Esophagus (tissue), 2 donors: ENCODE data around the gene EHD2. TPM values are rescaled to one million over a fixed set of nuclear protein-coding genes. Genes with fewer than 3 reads are reported as not detected.
A peak's percentile ranks its signal among the peaks of the same experiment; 100 is the strongest.
"Not testable (repeated sequence)": the region's sequence is repeated elsewhere in the genome, so short reads cannot be mapped to it uniquely, and the experiment has no call there.

Experiments used
- H3K27ac ChIP-seq, 2 donors: one replicate each; pipeline ENCODE4 v1.5.1; 2013; ENCODE audit warnings: low read depth in 2 of 2, mild to moderate bottlenecking in 2 of 2, inconsistent platforms in 1 of 2, low read length in 1 of 2, moderate library complexity in 1 of 2
- H3K27me3 ChIP-seq, 2 donors: one replicate each; pipeline ENCODE4 v1.6.1; 2013; ENCODE audit warnings: low read length in 2 of 2, control low read depth in 1 of 2, mild to moderate bottlenecking in 1 of 2; ENCODE audit not compliant: insufficient read depth in 2 of 2, control insufficient read depth in 1 of 2
- H3K36me3 ChIP-seq, 2 donors: one replicate each; pipeline ENCODE4 v1.6.1; 2013; ENCODE audit warnings: low read length in 1 of 2; ENCODE audit not compliant: control insufficient read depth in 2 of 2, insufficient read depth in 2 of 2
- H3K4me1 ChIP-seq, 2 donors: one replicate each; pipeline ENCODE4 v1.6.1; 2013; ENCODE audit warnings: low read length in 1 of 2; ENCODE audit not compliant: control insufficient read depth in 2 of 2, insufficient read depth in 2 of 2
- H3K4me3 ChIP-seq, 2 donors: one replicate each; pipeline ENCODE4 v1.5.1; 2013; ENCODE audit warnings: low read length in 2 of 2, mild to moderate bottlenecking in 2 of 2, low read depth in 1 of 2, moderate library complexity in 1 of 2
- H3K9me3 ChIP-seq, 2 donors: one replicate each; pipeline ENCODE4 v1.6.1; 2013; ENCODE audit warnings: mild to moderate bottlenecking in 2 of 2, low read depth in 1 of 2, low read length in 1 of 2, moderate library complexity in 1 of 2; ENCODE audit not compliant: control insufficient read depth in 2 of 2, insufficient read depth in 1 of 2
- WGBS, 2 donors: extraction: QIAGEN DNeasy Blood & Tissue Kit; methylation state at CpG; one replicate each; pipeline ENCODE4 v1.1.7; 2013; 5-methylcytosine and 5-hydroxymethylcytosine counted together
- polyA plus RNA-seq, 2 donors: library from polyadenylated mRNA; stranded (reverse); fragments of 200-250 nt; gene quantifications; one replicate each; pipeline ENCODE4 v1.2.3, GENCODE V29; 2013
- donor health status: healthy with polysubstance abuse.
- donor health status: Bipolar disorder and iron deficiency.

The EHD2 gene
- polyA plus RNA-seq, 2 donors, result 22.4 to 27.4 TPM

DNA sequence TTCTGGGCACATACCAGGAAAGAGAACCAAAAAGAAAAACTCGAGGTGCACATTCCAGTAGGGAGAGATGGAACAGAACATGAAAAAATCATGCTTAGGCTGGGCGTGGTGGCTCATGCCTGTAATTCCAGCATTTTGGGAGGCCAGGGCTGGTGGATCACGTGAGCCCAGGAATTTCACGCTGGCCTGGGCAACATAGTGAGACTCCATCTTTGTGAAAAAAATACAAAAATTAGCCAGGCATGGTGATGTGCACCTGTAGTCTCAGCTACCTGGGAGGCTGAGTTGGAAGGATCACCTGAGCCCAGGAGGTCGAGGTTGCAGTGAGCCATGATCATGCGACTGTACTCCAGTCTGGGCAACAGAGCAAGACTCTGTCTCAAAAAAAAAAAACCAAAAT, 58.1 kb downstream of the EHD2 start:
- H3K36me3 ChIP-seq, H3K9me3 ChIP-seq, H3K27me3 ChIP-seq, H3K4me3 ChIP-seq, H3K27ac ChIP-seq, H3K4me1 ChIP-seq: not testable (repeated sequence)
- WGBS, 2 donors, result 82 to 85% methylated on average over 6 of the region's 6 CpGs

DNA sequence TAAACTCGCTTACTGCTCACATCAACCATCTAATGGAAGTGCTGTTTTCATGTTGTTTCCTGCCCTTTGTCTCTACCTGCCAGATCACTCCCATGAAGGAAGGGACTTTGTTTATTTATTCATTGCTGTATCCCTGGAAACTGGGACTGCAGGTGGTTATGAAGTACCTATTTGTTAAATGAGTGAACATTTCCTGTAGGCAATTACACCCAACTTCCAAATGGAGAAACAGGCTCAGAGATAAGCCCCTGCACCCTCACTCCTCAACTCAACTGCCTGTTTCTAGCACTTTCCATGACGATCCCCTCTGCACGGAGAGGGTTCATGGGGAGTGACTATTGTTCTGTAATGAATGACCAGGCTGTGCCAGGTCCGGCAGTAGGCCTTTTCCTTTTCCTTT, 63.3 kb downstream of the EHD2 start:
- H3K27ac ChIP-seq, result peak overlapping the region; percentile 50 to 51
- H3K4me3 ChIP-seq, result no peak overlapping the region
- peaks cover 0 to 2% of the 10 kb centered on the region in 2 donors for H3K9me3 ChIP-seq
- H3K27me3 ChIP-seq, result no peaks in the 10 kb centered on the region
- WGBS, 2 donors, result 35 to 36% methylated on average over 4 of the region's 4 CpGs
- peaks cover 0 to 11% of the 10 kb centered on the region in 2 donors for H3K36me3 ChIP-seq
- H3K4me1 ChIP-seq, result peaks cover 5 to 13% of the 10 kb centered on the region in 2 donors

DNA sequence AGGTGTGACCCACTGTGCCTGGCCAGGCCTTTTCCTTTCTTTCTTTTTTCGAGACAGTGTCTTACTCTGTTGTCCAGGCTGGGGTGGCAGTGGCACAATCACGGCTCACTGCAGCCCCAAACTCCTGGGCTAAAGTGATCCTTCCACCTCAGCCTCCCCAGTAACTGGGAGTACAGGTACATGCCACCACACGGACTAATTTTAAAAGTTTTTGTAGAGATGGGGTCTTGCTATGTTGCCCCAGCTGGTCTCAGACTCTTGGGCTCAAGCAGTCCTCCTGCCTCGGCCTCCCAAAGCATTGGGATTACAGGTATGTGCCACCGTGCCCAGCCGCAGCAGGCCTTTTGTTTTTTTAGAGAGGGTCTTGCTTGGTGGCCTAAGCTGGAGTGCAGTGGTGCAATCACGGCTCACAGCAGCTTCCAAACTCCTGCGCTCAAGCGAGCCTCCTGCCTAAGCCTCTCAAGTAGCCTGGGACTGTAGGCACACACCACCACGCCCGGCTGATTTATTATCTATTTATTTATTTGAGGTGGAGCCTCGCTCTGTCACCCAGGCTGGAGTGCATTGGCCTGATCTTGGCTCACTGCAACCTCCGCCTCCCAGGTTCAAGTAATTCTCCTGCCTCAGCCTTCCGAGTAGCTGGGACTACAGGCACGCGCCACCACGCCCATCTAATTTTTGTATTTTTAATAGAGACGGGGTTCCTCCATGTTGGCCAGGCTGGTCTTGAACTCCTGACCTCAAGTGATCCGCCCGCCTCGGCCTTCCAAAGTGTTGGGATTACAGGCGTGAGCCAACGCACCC, 64.2 kb downstream of the EHD2 start:
- H3K27me3 ChIP-seq, H3K9me3 ChIP-seq: not testable (repeated sequence)
- peak overlapping the region; percentile 91 to 98 for H3K27ac ChIP-seq
- peaks cover 0 to 18% of the 10 kb centered on the region in 2 donors for H3K36me3 ChIP-seq
- peaks cover 5 to 15% of the 10 kb centered on the region in 2 donors for H3K4me1 ChIP-seq
- peak overlapping the region; percentile 80 to 92 for H3K4me3 ChIP-seq
- 60% methylated on average over 23 of the region's 23 CpGs for WGBS, 2 donors

DNA sequence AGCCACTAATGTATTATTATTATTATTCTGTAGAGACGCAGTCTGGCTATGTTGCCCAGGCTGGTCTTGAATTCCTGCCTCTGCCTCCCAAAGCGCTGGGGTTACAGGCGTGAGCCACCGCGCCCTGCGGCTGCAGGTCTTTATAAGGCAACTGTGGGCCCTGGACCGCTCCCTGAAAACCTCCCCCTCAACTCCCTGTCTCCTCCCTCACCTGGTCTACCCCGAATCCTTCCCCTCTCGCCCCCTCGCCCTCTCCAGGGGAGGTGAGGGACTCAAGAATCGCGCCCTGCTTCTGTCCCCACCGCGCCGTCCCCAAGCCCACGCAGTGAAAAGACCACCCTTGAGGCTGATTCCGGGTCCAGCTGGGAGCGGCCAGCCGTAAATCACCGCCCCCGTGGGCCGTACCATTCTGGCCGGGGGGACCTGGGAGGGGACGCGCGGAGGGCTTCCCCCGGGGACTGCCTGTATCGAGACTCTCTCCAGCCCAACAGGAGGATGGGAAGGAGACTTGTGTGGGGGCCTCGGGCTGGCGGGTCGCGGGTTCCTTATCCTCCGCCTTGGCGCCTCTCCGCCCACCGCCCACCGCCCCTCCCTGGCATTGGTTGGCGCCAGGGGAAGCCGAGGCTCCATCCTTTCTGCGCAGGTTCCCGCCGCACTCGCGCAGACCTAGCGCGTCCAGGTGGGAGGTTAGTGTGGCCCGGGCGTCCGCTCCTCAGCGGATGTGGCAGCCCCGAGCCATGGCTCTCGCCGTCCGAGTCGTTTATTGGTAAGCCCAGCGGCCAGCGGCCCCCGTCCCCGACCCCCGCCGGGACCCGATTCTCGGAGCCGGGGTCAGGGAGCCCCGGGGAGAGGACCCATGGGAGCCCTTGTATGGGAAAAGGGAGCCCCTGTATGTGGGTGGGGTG, 65.1 kb downstream of the EHD2 start, which contains the start of gene SELENOW:
Gene SELENOW, plus strand, starts transcription at position 655 of the 905 bp plus-strand sequence. Its CDS starts 83 bp downstream, at position 738.
- Histone ChIP-seq H3K4me1 (peaks cover 5 to 15% of the 10 kb centered on the region in 2 donors), H3K9me3 (peaks cover 0 to 3% of the 10 kb centered on the region in 2 donors), H3K4me3 (peak within 1 kb of the TSS; percentile 80 to 92), H3K36me3 (peaks cover 0 to 18% of the 10 kb centered on the region in 2 donors), H3K27ac (peak within 1 kb of the TSS; percentile 91 to 98), H3K27me3 (no peaks in the 10 kb centered on the region)
- 1% methylated on average over 59 to 65 of the region's 65 CpGs for WGBS, 2 donors

DNA sequence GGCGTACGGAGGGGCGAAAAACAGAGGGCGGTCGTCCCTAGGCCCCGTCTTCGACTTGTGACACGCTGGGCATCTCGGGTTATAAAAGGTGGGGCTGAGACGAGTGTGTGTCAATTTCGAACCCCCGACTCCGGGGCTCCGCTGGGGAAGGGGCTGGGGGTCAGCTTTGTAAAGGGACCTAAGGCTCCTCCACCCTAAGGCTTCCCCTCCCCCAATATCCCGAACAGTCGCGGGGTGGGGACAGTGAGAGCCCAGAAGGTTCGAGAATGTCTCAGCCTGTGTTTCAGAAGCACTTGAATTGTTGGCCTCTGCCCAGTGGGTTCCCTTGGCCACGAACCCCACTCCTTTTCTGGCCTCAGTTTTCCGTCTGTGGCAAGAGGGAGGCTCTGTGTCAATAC, 65.7 kb downstream of the EHD2 start:
- peaks cover 0 to 22% of the 10 kb centered on the region in 2 donors for H3K36me3 ChIP-seq
- H3K27ac ChIP-seq, result peak overlapping the region; percentile 91 to 98
- H3K4me3 ChIP-seq, result peak overlapping the region; percentile 80 to 92
- peaks cover 0 to 3% of the 10 kb centered on the region in 2 donors for H3K9me3 ChIP-seq
- peaks cover 5 to 15% of the 10 kb centered on the region in 2 donors for H3K4me1 ChIP-seq
- WGBS, 2 donors, result 0 to 1% methylated on average over 20 of the region's 20 CpGs
- no peaks in the 10 kb centered on the region for H3K27me3 ChIP-seq

DNA sequence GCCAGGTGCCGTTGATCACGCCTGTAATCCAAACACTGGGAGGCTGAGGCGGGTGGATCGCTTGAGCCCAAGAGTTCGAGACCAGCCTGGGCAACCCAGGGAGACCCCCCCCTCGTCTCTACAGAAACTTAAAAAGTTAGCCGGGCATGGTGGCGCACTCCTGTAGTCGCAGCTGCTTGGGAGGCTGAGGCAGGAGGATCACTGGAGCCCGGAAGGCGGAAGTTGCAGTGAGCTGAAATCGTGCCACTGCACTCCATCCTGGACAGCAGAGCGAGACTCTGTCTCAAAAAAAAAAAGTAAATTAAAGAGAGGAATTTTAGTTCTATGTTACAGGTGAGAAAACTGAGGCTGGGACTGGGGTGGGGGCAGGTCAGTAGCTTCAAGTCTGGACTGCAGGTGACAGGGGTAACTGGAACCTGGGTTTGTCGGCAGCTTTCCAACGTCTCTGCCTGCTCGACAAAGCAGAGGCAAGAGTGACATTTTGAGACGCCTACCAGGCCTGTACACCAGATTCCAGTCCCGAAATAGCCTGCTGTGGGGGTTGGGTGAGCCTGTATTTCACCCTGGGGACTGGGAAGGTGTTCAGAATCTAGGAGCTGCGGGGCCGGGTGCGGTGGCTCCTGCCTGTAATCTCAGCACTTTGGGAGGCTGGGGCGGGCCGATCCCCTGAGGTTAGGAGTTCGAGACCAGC, 66.4 kb downstream of the EHD2 start:
- Histone ChIP-seq H3K9me3 (peaks cover 0 to 3% of the 10 kb centered on the region in 2 donors), H3K36me3 (peaks cover 3 to 27% of the 10 kb centered on the region in 2 donors), H3K27me3 (no peaks in the 10 kb centered on the region), H3K27ac (peak overlapping the region; percentile 91 to 98), H3K4me3 (peak overlapping the region; percentile 80 to 92), H3K4me1 (peaks cover 5 to 15% of the 10 kb centered on the region in 2 donors)
- 32 to 40% methylated on average over 24 of the region's 24 CpGs for WGBS, 2 donors

DNA sequence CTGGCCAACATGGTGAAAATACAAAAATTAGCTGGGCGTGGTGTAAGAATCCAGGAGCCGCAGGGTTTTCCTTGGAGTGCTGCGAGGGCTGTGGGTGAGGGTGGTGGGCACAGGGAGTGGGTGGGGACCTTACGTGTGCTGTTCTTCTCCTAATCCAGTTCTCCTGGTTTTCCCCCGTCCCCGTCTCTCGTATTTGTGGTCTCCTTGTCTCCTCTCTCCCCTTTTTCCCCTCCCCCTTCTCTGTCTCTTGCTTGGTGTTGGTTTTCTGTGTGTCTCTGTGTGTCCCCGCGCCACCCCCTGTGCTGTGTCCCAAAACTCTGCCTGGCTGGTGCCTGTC, 67.0 kb downstream of the EHD2 start:
- Histone ChIP-seq H3K27ac (peak overlapping the region; percentile 91 to 98), H3K9me3 (peaks cover 0 to 3% of the 10 kb centered on the region in 2 donors), H3K4me1 (peaks cover 5 to 15% of the 10 kb centered on the region in 2 donors), H3K4me3 (peak overlapping the region; percentile 80 to 92), H3K27me3 (no peaks in the 10 kb centered on the region), H3K36me3 (peaks cover 3 to 27% of the 10 kb centered on the region in 2 donors)
- 41 to 53% methylated on average over 9 of the region's 9 CpGs for WGBS, 2 donors

DNA sequence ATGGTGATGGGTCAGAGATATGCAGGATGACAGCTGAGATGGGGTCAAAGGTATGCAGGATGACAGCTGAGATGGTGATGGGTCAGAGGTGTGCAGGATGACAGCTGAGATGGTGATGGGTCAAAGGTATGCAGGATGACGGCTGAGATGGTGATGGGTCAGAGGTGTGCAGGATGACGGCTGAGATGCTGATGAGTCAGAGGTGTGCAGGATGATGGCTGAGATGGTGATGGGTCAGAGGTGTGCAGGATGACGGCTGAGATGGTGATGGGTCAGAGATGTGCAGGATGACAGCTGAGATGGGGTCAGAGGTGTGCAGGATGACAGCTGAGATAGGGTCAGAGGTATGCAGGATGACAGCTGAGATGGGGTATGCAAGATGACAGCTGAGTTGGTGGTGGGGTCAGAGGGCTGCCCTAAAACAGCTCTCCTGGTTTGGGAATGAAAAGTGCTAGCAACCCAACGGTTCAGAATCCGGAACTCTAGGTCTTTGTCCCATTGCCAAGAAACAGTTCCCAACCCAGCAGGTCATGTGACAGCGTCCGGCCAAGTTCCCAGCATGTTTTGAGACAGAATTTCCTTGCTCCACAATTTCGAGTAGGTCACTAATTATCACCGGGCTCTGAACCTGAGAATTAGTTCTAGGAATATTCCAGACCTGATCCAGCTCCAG, 68.5 kb downstream of the EHD2 start:
- Histone ChIP-seq H3K4me3 (no peak overlapping the region), H3K4me1 (peaks cover 5 to 15% of the 10 kb centered on the region in 2 donors), H3K9me3 (peaks cover 0 to 3% of the 10 kb centered on the region in 2 donors), H3K27me3 (no peaks in the 10 kb centered on the region), H3K36me3 (peaks cover 3 to 34% of the 10 kb centered on the region in 2 donors), H3K27ac (peak overlapping the region in 1 of 2 donors; percentile 24)
- 38% methylated on average over 9 of the region's 9 CpGs for WGBS, 2 donors
